ENCODE measurements around the gene IDH3B. TPM values are rescaled to one million over a fixed set of nuclear protein-coding genes. Genes with fewer than 3 reads are reported as not detected.
A peak's percentile ranks its signal among the peaks of the same experiment; 100 is the strongest.

The IDH3B gene
- total RNA-seq: 100 to 1,000 TPM; 104 to 144 TPM
- long read RNA-seq, transcript IDH3B-201 (12 exons, 1,545 nt): major isoform, 164 of 239 reads
- long read RNA-seq, transcript IDH3B-206 (13 exons, 1,279 nt): minor isoform, 30 of 239 reads
- long read RNA-seq, partial matches to known transcripts: 9 of 239 reads
- long read RNA-seq, other reads (novel, unspliced or antisense): 36 of 239 reads

GRCh38 chr20:2663887-2664719, at the start of gene IDH3B:
Gene IDH3B, minus strand, starts transcription at chr20:2664216. Its CDS starts 28 bp downstream, at chr20:2664188.
- DNase-seq (peak; percentile 90 to 94), ATAC-seq (peak; percentile 99)
- intact Hi-C loops (cut with DNase I, micrococcal nuclease): no loop called here

- DNase-seq (no peak), ATAC-seq (peak; percentile 49)
- intact Hi-C loops (cut with DNase I, micrococcal nuclease): no loop called here
Observed at GRCh38 chr20:2713285-2713684, 49.3 kb upstream of the IDH3B start.

- intact Hi-C loops (cut with DNase I, micrococcal nuclease): no loop called here
- ATAC-seq (no peak), DNase-seq (no peak)
Observed at GRCh38 chr20:2709205-2709981, 45.4 kb upstream of the IDH3B start.

GRCh38 chr20:2708665-2709064, 44.6 kb upstream of the IDH3B start:
- DNase-seq (no peak), ATAC-seq (no peak)
- intact Hi-C loops (cut with DNase I, micrococcal nuclease): no loop called here

GRCh38 chr20:2708073-2708415, 44.0 kb upstream of the IDH3B start:
- DNase-seq (no peak), ATAC-seq (no peak)
- intact Hi-C loops (cut with DNase I, micrococcal nuclease): no loop called here

- no peak for DNase-seq
- intact Hi-C loops (cut with DNase I, micrococcal nuclease): no loop called here
- ATAC-seq: no peak
Observed at GRCh38 chr20:2707353-2708072, 43.5 kb upstream of the IDH3B start.

GRCh38 chr20:2706688-2707352, 42.8 kb upstream of the IDH3B start:
- intact Hi-C loops (cut with DNase I, micrococcal nuclease): no loop called here
- DNase-seq (no peak), ATAC-seq (no peak)

GRCh38 chr20:2705931-2706645, 42.1 kb upstream of the IDH3B start:
- DNase-seq (no peak), ATAC-seq (no peak)
- intact Hi-C loops (cut with DNase I, micrococcal nuclease): no loop called here

GRCh38 chr20:2703716-2704475, 39.9 kb upstream of the IDH3B start:
- intact Hi-C loops (cut with DNase I, micrococcal nuclease): no loop called here
- ATAC-seq (no peak), DNase-seq (no peak)

- intact Hi-C loops (cut with DNase I, micrococcal nuclease): no loop called here
- no peak for DNase-seq
- ATAC-seq: no peak
Observed at GRCh38 chr20:2701671-2702081, 37.7 kb upstream of the IDH3B start.

- intact Hi-C loops (cut with DNase I, micrococcal nuclease): no loop called here
- no peak for ATAC-seq
- DNase-seq: no peak
Observed at GRCh38 chr20:2700913-2701620, 37.1 kb upstream of the IDH3B start.

- DNase-seq (no peak), ATAC-seq (no peak)
- intact Hi-C loops (cut with DNase I, micrococcal nuclease): no loop called here
Observed at GRCh38 chr20:2699775-2700413, 35.9 kb upstream of the IDH3B start.

- DNase-seq: no peak
- no peak for ATAC-seq
- intact Hi-C loops (cut with DNase I, micrococcal nuclease): no loop called here
Observed at GRCh38 chr20:2698912-2699311, 34.9 kb upstream of the IDH3B start.

GRCh38 chr20:2698186-2698817, 34.3 kb upstream of the IDH3B start:
- DNase-seq (no peak), ATAC-seq (no peak)
- intact Hi-C loops (cut with DNase I, micrococcal nuclease): no loop called here

- intact Hi-C loops (cut with DNase I, micrococcal nuclease): no loop called here
- DNase-seq (no peak), ATAC-seq (no peak)
Observed at GRCh38 chr20:2697768-2698167, 33.8 kb upstream of the IDH3B start.

- intact Hi-C loops (cut with DNase I, micrococcal nuclease): no loop called here
- no peak for DNase-seq
- no peak for ATAC-seq
Observed at GRCh38 chr20:2696646-2697045, 32.6 kb upstream of the IDH3B start.
